Breast epithelium (tissue), 3 donors: ENCODE data around the gene UTS2R.

Experiments
- CTCF ChIP-seq, 3 donors: fragments of 450-650 bp; IDR thresholded peaks; one replicate each; pipeline ENCODE4 v1.5.1; 2016 to 2017; ENCODE audit warnings: antibody characterized with exemption in 3 of 3, mild to moderate bottlenecking in 3 of 3, moderate library complexity in 3 of 3
- POLR2A ChIP-seq: fragments of 450-650 bp; IDR thresholded peaks from one replicate; pipeline ENCODE4 v1.6.1; 2016; ENCODE audit warnings: antibody characterized with exemption, mild to moderate bottlenecking, moderate library complexity
- POLR2AphosphoS5 ChIP-seq, 3 donors: sonication (generic); formaldehyde crosslinking; IDR thresholded peaks; one replicate each; pipeline ENCODE4 v1.6.1; 2017; ENCODE audit warnings: antibody characterized with exemption in 3 of 3

- TF ChIP-seq POLR2AphosphoS5 (IDR thresholded peaks at IDR 0.05) (no peak), CTCF (IDR thresholded peaks at IDR 0.05) (no peak), POLR2A (no peak)
These were observed 14.2 kb upstream of the UTS2R start for GRCh38 chr17:82357394-82357793.
